ENCODE data around the gene LACTB. TPM values are rescaled to one million over a fixed set of nuclear protein-coding genes. Genes with fewer than 3 reads are reported as not detected.
A peak's percentile ranks its signal among the peaks of the same experiment; 100 is the strongest.
"Not testable (repeated sequence)": the region's sequence is repeated elsewhere in the genome, so short reads cannot be mapped to it uniquely, and the experiment has no call there.

The LACTB gene
- polyA plus RNA-seq, 1 donor from 2014 or later = 13.7 TPM

- H3K27ac Mint-ChIP-seq, H3K27me3 Mint-ChIP-seq, H3K4me3 Mint-ChIP-seq, H3K4me1 Mint-ChIP-seq, H3K9me3 Mint-ChIP-seq, H3K36me3 Mint-ChIP-seq: not testable (repeated sequence)
Observed at GRCh38 chr15:63099581-63099980, 22.1 kb upstream of the LACTB start.

DNA sequence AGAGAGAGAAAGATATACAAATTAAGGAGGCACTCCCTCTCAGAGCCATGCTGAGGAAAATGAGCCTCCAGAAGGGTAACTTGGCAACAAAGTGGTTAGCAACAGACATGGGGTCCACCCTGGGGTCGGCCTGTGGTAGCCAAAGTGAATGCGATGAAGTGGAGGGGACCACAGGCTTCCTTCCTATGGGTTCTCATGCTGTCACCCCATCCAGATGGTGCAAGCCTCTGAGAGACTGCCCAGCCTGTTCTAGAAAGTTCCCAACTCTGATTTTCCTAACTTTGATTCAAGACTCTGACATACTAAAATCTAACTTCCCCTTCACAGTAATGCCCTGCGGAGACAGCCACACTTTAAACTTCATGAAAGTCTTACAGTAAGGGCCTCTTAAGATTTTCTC, 18.2 kb upstream of the LACTB start:
- Mint-ChIP-seq H3K4me3 (no peak overlapping the region), H3K27ac (no peak overlapping the region), H3K9me3 (peaks cover 0 to 5% (median 2%) of the 10 kb centered on the region in 3 donors), H3K36me3 (no peaks in the 10 kb centered on the region), H3K4me1 (no peaks in the 10 kb centered on the region), H3K27me3 (peaks cover 6% of the 10 kb centered on the region)

- no peak overlapping the region for H3K4me3 Mint-ChIP-seq
- H3K27me3 Mint-ChIP-seq = peaks cover 6% of the 10 kb centered on the region
Observed at GRCh38 chr15:63104727-63105126, 16.9 kb upstream of the LACTB start.

GRCh38 chr15:63105354-63105753, 16.3 kb upstream of the LACTB start:
- not testable (repeated sequence) for H3K4me1 Mint-ChIP-seq, H3K27me3 Mint-ChIP-seq, H3K36me3 Mint-ChIP-seq, H3K27ac Mint-ChIP-seq, H3K4me3 Mint-ChIP-seq, H3K9me3 Mint-ChIP-seq

More at GRCh38 chr15:63104727-63105126, 16.9 kb upstream of the LACTB start:
- no peak overlapping the region for H3K27ac Mint-ChIP-seq
- H3K9me3 Mint-ChIP-seq = peaks cover 0 to 5% (median 2%) of the 10 kb centered on the region in 3 donors
- H3K4me1 Mint-ChIP-seq = no peaks in the 10 kb centered on the region
- H3K36me3 Mint-ChIP-seq = peaks cover 2% of the 10 kb centered on the region

DNA sequence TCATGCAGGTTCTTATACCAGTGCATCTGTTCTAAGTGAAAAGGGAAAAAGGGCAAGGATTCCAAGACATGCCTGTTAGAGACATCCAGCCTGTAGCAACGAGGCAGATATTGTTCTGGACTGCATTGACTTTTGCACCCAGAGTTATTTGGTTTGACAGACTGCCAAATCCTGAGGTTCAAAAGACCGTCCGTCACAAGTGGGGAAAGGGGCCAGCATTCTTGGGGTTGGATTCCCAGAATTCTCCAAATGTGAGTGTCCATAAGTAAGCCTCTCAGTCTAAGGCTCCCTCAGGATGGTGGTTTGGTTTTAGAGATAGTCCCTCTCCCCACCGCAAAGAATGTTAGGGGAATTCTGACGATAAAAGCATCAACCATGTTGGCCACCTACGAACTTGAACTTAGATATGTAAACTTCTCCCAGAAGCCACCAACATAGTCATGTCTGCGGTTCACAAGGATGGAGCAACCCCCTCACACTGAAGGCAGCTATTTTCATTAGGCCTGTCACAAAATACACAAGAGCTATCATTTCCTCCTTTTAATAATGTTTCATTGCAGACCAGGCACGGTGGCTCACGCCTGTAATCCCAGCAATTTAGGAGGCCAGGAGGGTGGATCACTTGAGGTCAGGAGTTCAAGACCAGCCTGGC, 13.6 kb upstream of the LACTB start:
- peaks cover 6% of the 10 kb centered on the region for H3K27me3 Mint-ChIP-seq
- H3K27ac Mint-ChIP-seq = peak overlapping the region in 1 of 3 donors; percentile 36
- no peak overlapping the region for H3K4me3 Mint-ChIP-seq
- peaks cover 5% of the 10 kb centered on the region for H3K36me3 Mint-ChIP-seq
- H3K9me3 Mint-ChIP-seq = peaks cover 0 to 5% (median 2%) of the 10 kb centered on the region in 3 donors
- H3K4me1 Mint-ChIP-seq = no peaks in the 10 kb centered on the region

DNA sequence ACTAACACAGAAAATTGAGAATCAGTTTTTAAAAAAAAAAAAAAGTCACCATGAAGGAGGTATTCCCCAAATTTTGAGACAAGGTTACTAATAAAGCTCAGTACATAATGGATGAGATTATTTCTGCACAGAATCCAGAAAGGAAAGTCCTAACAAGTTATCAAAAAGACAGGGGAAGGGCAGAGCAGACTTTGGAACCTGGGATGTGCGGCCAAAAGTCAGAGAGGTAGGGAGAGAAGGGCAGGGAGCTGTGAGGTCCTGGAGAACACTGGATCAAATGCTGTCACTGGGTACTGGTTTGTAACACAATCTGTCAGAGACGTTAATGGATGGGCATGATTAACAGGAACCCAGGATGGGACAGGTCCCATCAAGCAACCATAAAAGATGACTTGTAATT, 12.2 kb upstream of the LACTB start:
- H3K4me3 Mint-ChIP-seq = no peak overlapping the region

DNA sequence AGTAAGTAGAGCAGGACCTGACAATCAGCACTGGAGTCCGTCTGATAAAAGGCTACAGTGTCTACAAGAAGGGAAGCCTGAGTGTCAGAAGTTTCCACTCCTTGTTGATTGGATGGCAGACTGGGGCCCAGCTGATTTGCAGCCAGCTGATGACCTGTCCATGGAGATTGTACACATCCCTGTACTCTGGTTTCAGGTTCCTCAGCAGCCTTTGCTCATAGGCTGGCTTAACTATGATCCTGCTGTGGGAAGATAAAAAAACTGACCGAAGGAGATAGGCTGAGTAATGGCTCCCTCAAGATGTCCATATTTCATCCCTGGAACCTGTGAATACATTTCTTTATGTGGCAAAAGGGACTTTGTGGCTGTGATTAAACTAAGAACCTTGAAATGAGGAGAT, 11.7 kb upstream of the LACTB start:
- Mint-ChIP-seq H3K27ac (no peak overlapping the region), H3K4me1 (no peaks in the 10 kb centered on the region), H3K9me3 (peaks cover 0 to 4% (median 2%) of the 10 kb centered on the region in 3 donors), H3K4me3 (no peak overlapping the region), H3K27me3 (peaks cover 4% of the 10 kb centered on the region), H3K36me3 (peaks cover 5% of the 10 kb centered on the region)

More for the DNA sequence above, 12.2 kb upstream of the LACTB start:
- Mint-ChIP-seq H3K9me3 (peaks cover 0 to 5% (median 2%) of the 10 kb centered on the region in 3 donors), H3K36me3 (peaks cover 5% of the 10 kb centered on the region), H3K27me3 (peaks cover 5% of the 10 kb centered on the region), H3K27ac (no peak overlapping the region), H3K4me1 (no peaks in the 10 kb centered on the region)

DNA sequence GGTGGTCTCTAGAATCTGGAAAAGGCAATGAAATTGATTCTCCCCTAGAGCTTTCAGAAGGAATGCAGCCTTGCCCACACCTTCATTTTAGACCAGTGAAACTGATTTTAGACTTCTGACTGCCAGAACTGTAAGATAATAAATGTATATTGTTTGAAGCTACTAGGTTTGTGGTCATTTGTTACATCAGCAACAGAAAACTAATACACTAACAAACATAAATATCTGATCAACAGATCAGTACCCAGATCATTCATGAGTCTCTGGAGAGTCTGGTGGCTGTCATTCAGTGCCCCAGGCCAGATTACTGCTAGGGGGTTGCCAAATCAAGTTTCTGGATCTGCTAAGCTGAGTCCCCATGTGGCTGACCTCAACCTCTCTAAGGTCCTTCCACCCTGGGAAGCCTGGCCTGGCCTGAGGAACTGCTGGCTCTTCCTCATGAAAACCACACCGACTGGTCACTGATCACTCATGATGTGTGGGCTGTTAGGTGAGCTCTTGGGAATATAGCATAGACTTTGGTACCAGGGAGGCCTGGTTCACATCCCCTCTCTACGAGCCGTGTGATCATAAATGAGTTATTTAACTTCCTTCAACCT, 11.1 kb upstream of the LACTB start:
- Mint-ChIP-seq H3K27ac (no peak overlapping the region), H3K9me3 (peaks cover 0 to 2% (median 0%) of the 10 kb centered on the region in 3 donors), H3K36me3 (peaks cover 5% of the 10 kb centered on the region), H3K27me3 (peaks cover 3% of the 10 kb centered on the region), H3K4me1 (no peaks in the 10 kb centered on the region), H3K4me3 (no peak overlapping the region)

GRCh38 chr15:63111481-63111880, 10.2 kb upstream of the LACTB start:
- Mint-ChIP-seq H3K27me3 (no peaks in the 10 kb centered on the region), H3K27ac (no peak overlapping the region), H3K4me1 (no peaks in the 10 kb centered on the region), H3K36me3 (peaks cover 5% of the 10 kb centered on the region), H3K4me3 (no peak overlapping the region), H3K9me3 (no peaks in the 10 kb centered on the region)

DNA sequence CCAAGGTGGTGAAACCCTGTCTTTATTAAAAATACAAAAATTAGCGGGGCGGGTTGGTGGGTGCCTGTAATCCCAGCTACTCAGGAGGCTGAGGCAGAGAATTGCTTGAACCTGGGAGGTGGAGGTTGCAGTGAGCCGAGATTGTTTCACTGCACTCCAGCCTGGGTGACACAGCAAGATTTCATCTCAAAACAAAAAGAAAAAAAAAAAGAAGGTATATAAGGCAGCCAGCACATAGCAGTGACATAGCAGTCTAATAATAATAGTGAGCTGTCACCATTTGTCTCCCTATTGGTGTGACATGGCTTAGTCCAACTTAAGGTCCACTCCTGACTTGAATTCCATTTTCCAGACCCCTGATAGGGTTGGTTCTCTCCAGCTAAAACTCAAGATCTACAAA, 8.8 kb upstream of the LACTB start:
- Mint-ChIP-seq H3K27ac (no peak overlapping the region), H3K4me3 (no peak overlapping the region), H3K9me3 (no peaks in the 10 kb centered on the region), H3K36me3 (peaks cover 5% of the 10 kb centered on the region), H3K4me1 (no peaks in the 10 kb centered on the region), H3K27me3 (no peaks in the 10 kb centered on the region)

- no peaks in the 10 kb centered on the region for H3K4me1 Mint-ChIP-seq
- H3K36me3 Mint-ChIP-seq = peaks cover 4% of the 10 kb centered on the region
- no peaks in the 10 kb centered on the region for H3K27me3 Mint-ChIP-seq
- peaks cover under 1 to 4% (median 1%) of the 10 kb centered on the region in 3 donors for H3K9me3 Mint-ChIP-seq
- H3K27ac Mint-ChIP-seq = no peak overlapping the region
- no peak overlapping the region for H3K4me3 Mint-ChIP-seq
Observed at GRCh38 chr15:63114465-63114864, 7.2 kb upstream of the LACTB start.

DNA sequence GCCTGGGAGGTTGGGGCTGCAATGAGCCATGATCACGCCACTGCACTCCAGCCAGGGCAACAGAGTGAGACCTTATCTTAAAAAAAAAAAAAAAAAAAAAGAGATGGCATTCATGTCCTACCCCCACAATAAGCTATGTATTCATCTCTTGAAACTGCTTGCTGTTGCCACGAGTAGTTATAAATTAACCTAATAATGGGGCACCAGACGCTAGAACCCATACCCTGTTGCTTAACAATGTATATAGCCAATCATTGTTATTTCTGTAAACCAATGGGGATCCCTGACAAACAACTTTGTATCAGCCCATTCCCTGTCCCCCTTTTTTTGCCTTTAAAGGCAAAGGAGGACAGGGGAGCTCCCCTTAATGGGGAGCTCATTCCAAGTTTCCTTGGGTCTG, 2.8 kb upstream of the LACTB start:
- H3K9me3 Mint-ChIP-seq = peaks cover 1 to 13% (median 12%) of the 10 kb centered on the region in 3 donors
- peaks cover 0 to 8% (median 8%) of the 10 kb centered on the region in 3 donors for H3K4me1 Mint-ChIP-seq
- no peaks in the 10 kb centered on the region for H3K27me3 Mint-ChIP-seq
- H3K4me3 Mint-ChIP-seq = no peak overlapping the region
- H3K27ac Mint-ChIP-seq = no peak overlapping the region
- peaks cover 3% of the 10 kb centered on the region for H3K36me3 Mint-ChIP-seq

DNA sequence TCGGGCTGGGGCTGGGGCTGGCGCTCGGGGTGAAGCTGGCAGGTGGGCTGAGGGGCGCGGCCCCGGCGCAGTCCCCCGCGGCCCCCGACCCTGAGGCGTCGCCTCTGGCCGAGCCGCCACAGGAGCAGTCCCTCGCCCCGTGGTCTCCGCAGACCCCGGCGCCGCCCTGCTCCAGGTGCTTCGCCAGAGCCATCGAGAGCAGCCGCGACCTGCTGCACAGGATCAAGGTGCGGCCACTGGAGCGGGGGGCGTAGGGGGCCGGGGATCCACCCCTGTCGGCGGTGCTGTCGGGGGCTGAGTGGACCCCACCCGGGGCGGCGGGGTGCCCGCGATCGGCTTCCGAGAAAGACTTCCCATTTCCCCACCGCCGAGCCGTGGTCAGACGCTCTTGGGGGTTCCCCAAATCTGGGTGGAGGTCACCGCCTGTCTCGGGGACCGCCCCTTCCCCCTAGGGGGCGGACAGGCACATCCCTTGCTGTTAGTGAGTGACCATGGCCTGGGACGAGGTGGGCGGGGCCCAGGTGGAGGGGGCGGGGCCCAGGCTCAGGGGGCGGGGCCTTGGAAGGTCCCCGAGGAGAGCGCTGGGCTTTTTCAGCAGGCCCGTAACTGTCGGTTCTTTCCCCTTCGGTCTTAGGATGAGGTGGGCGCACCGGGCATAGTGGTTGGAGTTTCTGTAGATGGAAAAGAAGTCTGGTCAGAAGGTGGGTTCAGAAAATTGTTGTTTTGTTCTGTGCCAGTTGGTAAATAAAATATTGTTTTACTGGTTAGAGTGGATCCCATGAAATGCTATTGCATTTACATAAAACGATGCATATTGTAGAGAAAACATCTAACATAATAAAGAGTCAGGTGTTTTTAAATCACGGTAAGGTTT, 578 bp downstream of the LACTB start:
- H3K9me3 Mint-ChIP-seq = peaks cover 1 to 13% (median 12%) of the 10 kb centered on the region in 3 donors
- H3K36me3 Mint-ChIP-seq = peaks cover 6% of the 10 kb centered on the region
- peak overlapping the region; percentile 82 to 90 (median 83) for H3K27ac Mint-ChIP-seq
- H3K27me3 Mint-ChIP-seq = no peaks in the 10 kb centered on the region
- peak overlapping the region; percentile 77 to 97 (median 90) for H3K4me3 Mint-ChIP-seq
- H3K4me1 Mint-ChIP-seq = peaks cover 0 to 10% (median 8%) of the 10 kb centered on the region in 3 donors

DNA sequence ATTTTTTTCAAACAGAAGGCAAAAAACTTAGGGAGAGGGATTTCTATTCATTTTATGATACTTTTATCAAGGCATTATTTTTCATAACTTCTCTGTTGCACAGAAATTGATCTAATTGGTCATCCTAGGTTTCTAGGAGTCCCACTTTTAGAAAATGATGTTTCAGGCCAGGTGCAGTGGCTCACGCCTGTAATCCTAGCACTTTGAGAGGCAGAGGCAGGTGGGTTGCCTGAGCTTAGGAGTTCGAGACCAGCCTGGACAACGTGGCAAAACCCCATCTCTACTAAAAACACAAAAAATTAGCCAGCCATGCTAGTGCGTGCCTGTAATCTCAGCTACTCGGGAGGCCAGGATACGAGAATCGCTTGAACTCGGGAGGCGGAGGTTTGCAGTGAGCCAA, 2.8 kb downstream of the LACTB start:
- Mint-ChIP-seq H3K9me3 (peaks cover 0 to 11% (median 8%) of the 10 kb centered on the region in 3 donors), H3K4me3 (peak overlapping the region in 1 of 4 donors; percentile 77), H3K27me3 (no peaks in the 10 kb centered on the region), H3K27ac (no peak overlapping the region), H3K4me1 (peaks cover 0 to 10% (median 8%) of the 10 kb centered on the region in 3 donors), H3K36me3 (peaks cover 10% of the 10 kb centered on the region)

- no peaks in the 10 kb centered on the region for H3K27me3 Mint-ChIP-seq
- H3K4me1 Mint-ChIP-seq = peaks cover 0 to 8% (median 6%) of the 10 kb centered on the region in 3 donors
- peaks cover 12% of the 10 kb centered on the region for H3K36me3 Mint-ChIP-seq
- no peaks in the 10 kb centered on the region for H3K9me3 Mint-ChIP-seq
- H3K27ac Mint-ChIP-seq = no peak overlapping the region
- no peak overlapping the region for H3K4me3 Mint-ChIP-seq
Observed at GRCh38 chr15:63126726-63127125, 5.1 kb downstream of the LACTB start.
